ENCODE data around the gene FEN1. TPM values are rescaled to one million over a fixed set of nuclear protein-coding genes. Genes with fewer than 3 reads are reported as not detected.

FEN1 gene
- total RNA-seq, 1 donor from 2014 or later: 13.8 TPM

DNA sequence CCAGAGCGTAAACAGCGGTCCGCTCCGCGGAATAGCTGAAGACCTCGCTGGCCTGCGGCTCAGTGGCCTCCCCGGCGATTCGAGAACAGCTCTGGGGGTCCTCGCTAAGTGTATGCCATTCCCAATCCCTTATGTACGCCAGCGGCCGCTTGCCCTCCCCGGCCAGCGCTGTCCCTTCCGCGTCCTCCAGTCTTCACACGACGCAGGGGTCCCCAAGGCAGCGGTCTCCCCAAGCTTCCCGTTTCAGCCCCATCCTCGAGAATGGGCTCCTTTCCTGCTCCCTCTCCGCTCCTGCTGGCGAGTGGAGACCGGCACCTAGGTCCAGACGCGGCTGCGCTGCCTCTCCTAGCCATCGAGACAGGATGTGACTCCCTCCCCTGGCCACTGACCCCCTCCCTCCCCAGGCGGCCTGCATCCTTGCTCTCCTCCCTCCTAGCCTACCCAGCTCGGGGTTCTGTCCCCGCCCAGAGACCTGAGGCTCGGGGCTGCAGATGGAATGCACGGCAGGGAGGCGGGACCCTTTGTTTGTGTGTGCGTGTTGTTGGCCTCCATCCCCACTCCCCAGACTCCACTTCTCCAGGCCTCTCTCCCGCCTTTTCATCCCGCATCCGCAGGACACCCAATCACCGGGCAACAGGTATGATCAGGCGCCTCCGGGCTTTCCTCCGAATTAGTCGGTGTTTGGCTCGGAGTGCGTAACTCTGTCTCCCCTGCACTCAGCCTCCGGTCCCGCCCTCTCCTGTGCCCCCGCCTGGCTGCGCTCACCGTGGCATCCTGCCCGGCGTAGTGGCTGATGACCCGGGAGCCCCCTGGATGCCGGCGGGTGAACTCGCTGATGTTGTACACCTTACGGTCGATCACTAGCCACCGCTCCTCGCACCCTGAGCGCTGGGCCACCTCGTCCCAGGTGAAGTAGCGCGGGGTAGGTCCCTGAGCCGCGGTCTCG lies 23.4 kb downstream of the FEN1 start:
- H3K27ac Mint-ChIP-seq (ENCODE audit: unreplicated experiment): peak overlapping the region; percentile 95
- Histone ChIP-seq H3K4me1 (ENCODE audit: insufficient read depth, low read length) (peaks cover 12% of the 10 kb centered on the region), H3K4me2 (ENCODE audit: low read length) (peak overlapping the region; percentile 90), H3K36me3 (ENCODE audit: insufficient read depth, low read length) (peaks cover 5% of the 10 kb centered on the region), H4K20me1 (ENCODE audit: insufficient read depth, low read length) (no peaks in the 10 kb centered on the region), H3K79me2 (ENCODE audit: insufficient read depth, low read length) (peaks cover 11% of the 10 kb centered on the region), H3K9ac (ENCODE audit: low read length) (peak overlapping the region; percentile 90), H3K27ac (ENCODE audit: low read depth, low read length) (peak overlapping the region; percentile 85), H3K27me3 (ENCODE audit: insufficient read depth, low read length) (no peaks in the 10 kb centered on the region), H2AFZ (ENCODE audit: low read depth, low read length) (peak overlapping the region; percentile 82), H3K4me3 (ENCODE audit: insufficient read depth, low read depth, low read length) (peak overlapping the region; percentile 69), H3K9me3 (ENCODE audit: insufficient read depth, low read depth, low read length) (no peaks in the 10 kb centered on the region)
- H3K27me3 Mint-ChIP-seq (ENCODE audit: low read depth, unreplicated experiment): no peaks in the 10 kb centered on the region
- peak; percentile 59 for DNase-seq (ENCODE audit: low read depth)
- H3K9me3 Mint-ChIP-seq (ENCODE audit: unreplicated experiment): no peaks in the 10 kb centered on the region
- TF ChIP-seq CTCF (IDR thresholded peaks at IDR 0.05; ENCODE audit: insufficient read depth, low read depth, low read length) (no peak), EZH2 (IDR thresholded peaks at IDR 0.05; ENCODE audit: insufficient read depth, low read length) (no peak)
- H3K4me1 Mint-ChIP-seq (ENCODE audit: low read depth, unreplicated experiment): peaks cover 11% of the 10 kb centered on the region
- H3K36me3 Mint-ChIP-seq (ENCODE audit: low read depth, unreplicated experiment): peaks cover 4% of the 10 kb centered on the region
- FAIRE-seq: no peak
- H3K4me3 Mint-ChIP-seq (ENCODE audit: unreplicated experiment): peak overlapping the region; percentile 95

GRCh38 chr11:61816736-61817455 lies 24.2 kb downstream of the FEN1 start, which contains the start of gene FADS1:
Gene FADS1 (minus strand): TSS chr11:61817003. CDS start chr11:61816929, 74 bp downstream.
- peak within 1 kb of the TSS; percentile 82 for H2AFZ ChIP-seq (ENCODE audit: low read depth, low read length)
- peak; percentile 27 for TF ChIP-seq CTCF (IDR thresholded peaks at IDR 0.05; ENCODE audit: insufficient read depth, low read depth, low read length)
- no peak for TF ChIP-seq EZH2 (IDR thresholded peaks at IDR 0.05; ENCODE audit: insufficient read depth, low read length)
- Mint-ChIP-seq H3K4me1 (ENCODE audit: low read depth, unreplicated experiment) (peaks cover 11% of the 10 kb centered on the region), H3K4me3 (ENCODE audit: unreplicated experiment) (peak within 1 kb of the TSS; percentile 95), H3K27ac (ENCODE audit: unreplicated experiment) (peak within 1 kb of the TSS; percentile 95), H3K36me3 (ENCODE audit: low read depth, unreplicated experiment) (peaks cover 2% of the 10 kb centered on the region), H3K27me3 (ENCODE audit: low read depth, unreplicated experiment) (no peaks in the 10 kb centered on the region), H3K9me3 (ENCODE audit: unreplicated experiment) (no peaks in the 10 kb centered on the region)
- no peaks in the 10 kb centered on the region for H4K20me1 ChIP-seq (ENCODE audit: insufficient read depth, low read length)
- peaks cover 12% of the 10 kb centered on the region for H3K4me1 ChIP-seq (ENCODE audit: insufficient read depth, low read length)
- peak within 1 kb of the TSS; percentile 85 for H3K27ac ChIP-seq (ENCODE audit: low read depth, low read length)
- H3K9me3 ChIP-seq (ENCODE audit: insufficient read depth, low read depth, low read length): no peaks in the 10 kb centered on the region
- peaks cover 5% of the 10 kb centered on the region for H3K36me3 ChIP-seq (ENCODE audit: insufficient read depth, low read length)
- H3K27me3 ChIP-seq (ENCODE audit: insufficient read depth, low read length): no peaks in the 10 kb centered on the region
- H3K4me3 ChIP-seq (ENCODE audit: insufficient read depth, low read depth, low read length): peak within 1 kb of the TSS; percentile 69
- no peak for FAIRE-seq
- peak; percentile 88 for DNase-seq (ENCODE audit: low read depth)
- H3K9ac ChIP-seq (ENCODE audit: low read length): peak within 1 kb of the TSS; percentile 90
- H3K79me2 ChIP-seq (ENCODE audit: insufficient read depth, low read length): peaks cover 11% of the 10 kb centered on the region
- peak within 1 kb of the TSS; percentile 90 for H3K4me2 ChIP-seq (ENCODE audit: low read length)
